ENCODE results near the gene ALPG.

Gene ALPG

DNA sequence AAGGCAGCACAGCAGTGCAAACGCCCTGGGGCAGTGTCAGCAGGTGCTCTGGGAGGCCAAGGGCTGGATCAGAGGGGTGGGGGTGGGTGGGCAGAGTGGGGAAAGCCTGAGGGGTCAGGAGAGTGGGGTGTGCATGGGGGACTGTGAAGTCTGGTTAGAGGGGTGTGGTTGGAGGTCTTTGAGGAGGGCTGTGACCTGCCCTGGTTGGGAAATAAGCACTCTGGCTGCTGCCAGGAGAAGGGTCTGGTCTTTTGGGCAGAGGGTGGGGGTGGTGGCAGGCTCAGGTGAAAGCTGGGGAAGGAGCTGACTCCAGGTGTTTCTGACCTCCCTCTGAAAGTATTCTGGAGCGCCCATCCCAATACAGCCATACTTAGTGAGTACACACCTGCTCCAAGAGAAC is 53.5 kb downstream of the ALPG start:
- DNase-seq: no peak

All from NCI-H2029 (cell line).